Choroid plexus epithelial cell (primary cell): ENCODE data around the gene DPH1.
"Not testable (repeated sequence)": the region's sequence is repeated elsewhere in the genome, so short reads cannot be mapped to it uniquely, and the experiment has no call there.

Source experiments
- DNase-seq: peaks from one replicate; pipeline ENCODE4 v3.0.0-alpha.2; 2010; ENCODE audit warnings: low read depth
- H3K4me3 ChIP-seq: 2 replicates; pipeline ENCODE4 v1.5.1; 2011; ENCODE audit warnings: low read depth, mild to moderate bottlenecking, control low read depth, low read length, moderate library complexity
- CTCF ChIP-seq: conservative IDR thresholded peaks from 2 replicates; pipeline ENCODE4 v1.5.1; 2011; ENCODE audit warnings: low read depth, mild to moderate bottlenecking, control low read depth, inconsistent platforms, low read length, moderate library complexity

Gene DPH1

GRCh38 chr17:2029911-2030778 lies at the start of gene DPH1:
Gene DPH1 (plus strand): TSS chr17:2030153. CDS start chr17:2030170, 17 bp downstream.
- no peak for TF ChIP-seq CTCF
- peak; percentile 96 for DNase-seq
- peak within 1 kb of the TSS; percentile 100 for H3K4me3 ChIP-seq

GRCh38 chr17:1980665-1981250 lies 49.2 kb upstream of the DPH1 start:
- no peak for TF ChIP-seq CTCF
- no peak overlapping the region for H3K4me3 ChIP-seq
- DNase-seq, result no peak

- peak; percentile 29 for DNase-seq
Measured at GRCh38 chr17:1982793-1983366, 47.1 kb upstream of the DPH1 start.

GRCh38 chr17:1985093-1985492 lies 44.9 kb upstream of the DPH1 start:
- no peak overlapping the region for H3K4me3 ChIP-seq
- TF ChIP-seq CTCF, result no peak
- DNase-seq, result no peak

More at GRCh38 chr17:1982793-1983366, 47.1 kb upstream of the DPH1 start:
- H3K4me3 ChIP-seq, result not testable (repeated sequence)

GRCh38 chr17:1985686-1986085 lies 44.3 kb upstream of the DPH1 start:
- no peak for TF ChIP-seq CTCF
- DNase-seq, result no peak
- H3K4me3 ChIP-seq, result no peak overlapping the region

GRCh38 chr17:1986783-1987451 lies 43.0 kb upstream of the DPH1 start:
- no peak for TF ChIP-seq CTCF
- DNase-seq, result no peak
- H3K4me3 ChIP-seq, result no peak overlapping the region

- peak; percentile 24 for DNase-seq
- TF ChIP-seq CTCF, result no peak
- no peak overlapping the region for H3K4me3 ChIP-seq
Measured at GRCh38 chr17:1989135-1989534, 40.8 kb upstream of the DPH1 start.
